GM13977 (cell line): ENCODE measurements around the gene TXNDC11.

Source experiments
- DNase-seq: peaks from one replicate; pipeline ENCODE4 v3.0.0; 2012; ENCODE audit warnings: low spot score
- in situ Hi-C: fragments of 300-500 bp; cut with MboI; formaldehyde crosslinking; loops from one replicate; pipeline ENCODE4 v1.12.0; 2022; ENCODE audit warnings: low sequenced_read_pairs, low pct_unique_long_range_greater_than_20kb, mixed read lengths, inconsistent platforms; ENCODE audit not compliant: unreplicated experiment
- TF ChIP-seq, protein P1 (sequence below): IDR thresholded peaks from 2 replicates; pipeline ENCODE4 v1.5.1; 2012; ENCODE audit warnings: mild to moderate bottlenecking, control low read depth; ENCODE audit not compliant: insufficient read depth; ENCODE audit errors: extremely low read depth, missing control alignments

TXNDC11 gene

DNA sequence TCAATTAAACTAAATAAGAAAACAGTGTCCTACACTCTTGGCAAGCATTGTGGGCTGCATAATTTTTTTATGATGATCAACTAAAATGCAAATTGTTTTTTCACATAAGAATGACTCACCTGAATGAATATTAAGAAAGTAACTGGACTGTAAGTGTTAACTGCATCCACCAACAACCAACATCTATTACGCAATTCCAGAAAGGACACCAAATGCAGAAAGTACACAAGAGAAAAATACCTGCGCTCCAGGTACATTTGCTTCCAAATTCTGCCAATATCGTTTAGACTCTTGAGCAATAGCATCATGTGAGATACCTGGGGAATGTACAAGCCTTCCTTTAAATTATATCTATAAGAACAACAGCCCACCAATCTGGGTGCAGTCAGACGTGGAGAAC is 19.8 kb upstream of the TXNDC11 start:
- no peak for DNase-seq
- in situ Hi-C loops: no loop called here
- TF ChIP-seq, protein P1, sequence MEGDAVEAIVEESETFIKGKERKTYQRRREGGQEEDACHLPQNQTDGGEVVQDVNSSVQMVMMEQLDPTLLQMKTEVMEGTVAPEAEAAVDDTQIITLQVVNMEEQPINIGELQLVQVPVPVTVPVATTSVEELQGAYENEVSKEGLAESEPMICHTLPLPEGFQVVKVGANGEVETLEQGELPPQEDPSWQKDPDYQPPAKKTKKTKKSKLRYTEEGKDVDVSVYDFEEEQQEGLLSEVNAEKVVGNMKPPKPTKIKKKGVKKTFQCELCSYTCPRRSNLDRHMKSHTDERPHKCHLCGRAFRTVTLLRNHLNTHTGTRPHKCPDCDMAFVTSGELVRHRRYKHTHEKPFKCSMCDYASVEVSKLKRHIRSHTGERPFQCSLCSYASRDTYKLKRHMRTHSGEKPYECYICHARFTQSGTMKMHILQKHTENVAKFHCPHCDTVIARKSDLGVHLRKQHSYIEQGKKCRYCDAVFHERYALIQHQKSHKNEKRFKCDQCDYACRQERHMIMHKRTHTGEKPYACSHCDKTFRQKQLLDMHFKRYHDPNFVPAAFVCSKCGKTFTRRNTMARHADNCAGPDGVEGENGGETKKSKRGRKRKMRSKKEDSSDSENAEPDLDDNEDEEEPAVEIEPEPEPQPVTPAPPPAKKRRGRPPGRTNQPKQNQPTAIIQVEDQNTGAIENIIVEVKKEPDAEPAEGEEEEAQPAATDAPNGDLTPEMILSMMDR: no peak

GRCh38 chr16:11759997-11760396 is 17.3 kb upstream of the TXNDC11 start:
- TF ChIP-seq, protein P1: no peak
- DNase-seq: no peak
- in situ Hi-C loops: no loop called here

DNA sequence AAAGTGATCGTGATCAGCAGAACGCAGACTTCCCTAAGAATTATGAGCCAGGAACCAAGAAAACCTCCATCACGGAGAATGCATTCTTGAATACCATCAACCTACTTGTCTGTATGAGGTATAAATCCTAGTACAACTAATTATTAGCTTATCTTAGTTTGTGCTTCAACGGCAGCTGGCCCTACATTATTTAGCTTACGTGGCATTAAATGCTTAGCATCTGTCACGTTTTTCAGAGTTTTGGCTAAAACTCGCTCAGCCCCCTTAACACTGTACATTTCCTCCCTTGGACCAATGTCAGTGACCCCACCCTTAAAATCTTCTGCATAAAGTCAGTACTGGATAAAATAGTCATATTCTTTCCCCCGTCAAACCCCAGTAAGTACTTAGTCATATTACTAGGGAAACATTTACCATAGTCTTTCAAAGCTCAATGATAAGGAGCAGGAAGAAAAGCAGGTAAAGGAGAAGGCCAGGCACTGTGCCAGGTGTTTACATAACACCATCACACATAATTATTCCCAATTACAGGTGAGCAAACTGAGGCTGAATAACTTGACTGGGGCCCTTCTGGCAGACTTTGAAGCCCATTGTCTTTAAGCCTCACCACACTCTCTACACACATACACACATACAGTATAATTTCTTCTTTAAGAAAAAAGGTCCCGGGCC is 16.6 kb upstream of the TXNDC11 start:
- TF ChIP-seq, protein P1: no peak
- in situ Hi-C loops: no loop called here
- DNase-seq: no peak

GRCh38 chr16:11757671-11758545 is 15.3 kb upstream of the TXNDC11 start:
- no peak for DNase-seq
- in situ Hi-C loops: no loop called here
- TF ChIP-seq, protein P1: no peak

DNA sequence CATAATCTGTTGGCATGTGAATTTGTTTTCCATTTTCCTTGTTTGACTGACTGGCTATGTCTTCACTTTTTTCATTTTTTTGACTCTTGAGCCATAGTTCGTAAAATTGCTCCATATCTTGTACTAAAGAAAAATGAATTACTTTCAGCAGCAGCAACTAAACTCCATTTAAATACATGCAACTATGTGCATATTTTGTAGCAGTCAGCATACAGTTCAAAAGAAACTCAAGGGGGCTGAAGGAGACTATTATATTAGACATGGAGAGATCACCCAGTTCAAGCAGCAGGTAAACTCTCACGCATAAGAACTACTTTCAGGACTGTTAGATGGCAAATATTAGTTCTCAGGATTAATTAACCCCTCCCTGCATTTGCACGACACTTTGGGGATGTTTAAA is 13.6 kb upstream of the TXNDC11 start:
- in situ Hi-C loops: no loop called here
- DNase-seq: no peak
- TF ChIP-seq, protein P1: no peak

- in situ Hi-C loops: no loop called here
- DNase-seq: no peak
- TF ChIP-seq, protein P1: no peak
These were observed 12.5 kb upstream of the TXNDC11 start for GRCh38 chr16:11755022-11755760.
